SJSA1 (cell line): ENCODE data around the gene FAM181A. TPM values are rescaled to one million over a fixed set of nuclear protein-coding genes. Genes with fewer than 3 reads are reported as not detected.
A peak's percentile ranks its signal among the peaks of the same experiment; 100 is the strongest.

ENCODE experiments used
- DNase-seq, 2 experiments: peaks; one replicate each; pipeline ENCODE4 v3.0.0-alpha.2; 2015 to 2020; ENCODE audit warnings: low spot score in 2 of 2, low read depth in 1 of 2
- H3K27ac ChIP-seq: fragments of 250-450 bp; sonication (Bioruptor Pico); 2 replicates; pipeline ENCODE4 v1.5.1; 2020; ENCODE audit warnings: mild to moderate bottlenecking, moderate library complexity
- H3K27me3 ChIP-seq: fragments of 250-450 bp; sonication (Bioruptor Pico); replicated peaks from 2 replicates; pipeline ENCODE4 v1.5.1; 2020; ENCODE audit warnings: mild to moderate bottlenecking, moderate library complexity
- H3K36me3 ChIP-seq: fragments of 250-450 bp; sonication (Bioruptor Pico); 2 replicates; pipeline ENCODE4 v1.5.1; 2020; ENCODE audit warnings: mild to moderate bottlenecking
- H3K4me1 ChIP-seq: fragments of 250-450 bp; sonication (Bioruptor Pico); replicated peaks from 2 replicates; pipeline ENCODE4 v1.6.1; 2021; ENCODE audit warnings: mild to moderate bottlenecking
- H3K4me3 ChIP-seq: fragments of 250-450 bp; sonication (Bioruptor Pico); 2 replicates; pipeline ENCODE4 v1.5.1; 2020; ENCODE audit warnings: mild to moderate bottlenecking
- H3K9me3 ChIP-seq: fragments of 250-450 bp; sonication (Bioruptor Pico); replicated peaks from 2 replicates; pipeline ENCODE4 v1.5.1; 2020; ENCODE audit warnings: mild to moderate bottlenecking
- total RNA-seq: library from RNA; depleted of rRNA; stranded (reverse); fragments of >200 nt; shearing (Covaris generic); gene quantifications from 2 replicates; pipeline ENCODE4 v1.2.3, GENCODE V29; 2014

FAM181A gene
- total RNA-seq, 1 experiment from 2014 or later = not detected

DNA sequence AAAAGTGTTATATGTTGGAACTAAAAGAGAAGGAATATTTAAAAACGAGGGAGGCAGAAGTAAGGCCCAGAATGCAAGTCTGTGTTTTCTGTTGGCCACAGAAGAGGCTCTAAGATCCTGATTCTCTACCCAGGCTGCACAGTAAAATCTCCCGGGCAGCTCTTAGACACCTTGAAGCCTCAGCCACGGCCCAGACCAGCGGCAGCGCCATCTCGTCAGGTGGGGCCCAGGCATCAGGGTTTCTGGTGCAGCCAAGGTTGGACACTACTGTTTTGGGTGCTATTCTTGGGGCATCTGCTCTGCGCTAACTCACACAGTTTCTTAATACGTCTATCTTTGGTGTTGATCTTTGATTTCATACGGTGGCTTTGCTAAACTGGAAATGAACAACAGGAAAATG is 16.8 kb downstream of the FAM181A start:
- peaks cover 29% of the 10 kb centered on the region for H3K4me1 ChIP-seq
- no peak overlapping the region for H3K4me3 ChIP-seq
- no peak overlapping the region for H3K27ac ChIP-seq
- no peaks in the 10 kb centered on the region for H3K27me3 ChIP-seq
- peaks cover 15% of the 10 kb centered on the region; the same call in 1 of the 2 replicates for H3K36me3 ChIP-seq
- DNase-seq = no peak
- H3K9me3 ChIP-seq = no peaks in the 10 kb centered on the region

- no peak overlapping the region for H3K27ac ChIP-seq
- H3K4me1 ChIP-seq = peaks cover 26% of the 10 kb centered on the region
- no peaks in the 10 kb centered on the region for H3K9me3 ChIP-seq
- H3K36me3 ChIP-seq = peaks cover 11% of the 10 kb centered on the region; the same call in 1 of the 2 replicates
- H3K4me3 ChIP-seq = no peak overlapping the region
- no peaks in the 10 kb centered on the region for H3K27me3 ChIP-seq
- DNase-seq = no peak
Observed at GRCh38 chr14:93944348-93945069, 17.4 kb downstream of the FAM181A start.

- Histone ChIP-seq H3K27ac (no peak overlapping the region), H3K36me3 (peaks cover 11% of the 10 kb centered on the region; the same call in 1 of the 2 replicates), H3K4me3 (no peak overlapping the region)
Observed at GRCh38 chr14:93945070-93945399, 17.9 kb downstream of the FAM181A start.

GRCh38 chr14:93946104-93946503 is 19.0 kb downstream of the FAM181A start:
- H3K36me3 ChIP-seq = peaks cover 11% of the 10 kb centered on the region; the same call in 1 of the 2 replicates
- DNase-seq = peak in 1 of 2 experiments; percentile 16
- no peaks in the 10 kb centered on the region for H3K27me3 ChIP-seq
- no peak overlapping the region for H3K4me3 ChIP-seq
- H3K9me3 ChIP-seq = no peaks in the 10 kb centered on the region
- H3K27ac ChIP-seq = no peak overlapping the region
- peaks cover 21% of the 10 kb centered on the region for H3K4me1 ChIP-seq

More at GRCh38 chr14:93945070-93945399, 17.9 kb downstream of the FAM181A start:
- peaks cover 21% of the 10 kb centered on the region for H3K4me1 ChIP-seq
- H3K27me3 ChIP-seq = no peaks in the 10 kb centered on the region
- no peaks in the 10 kb centered on the region for H3K9me3 ChIP-seq
- no peak for DNase-seq

- no peak overlapping the region for H3K27ac ChIP-seq
- no peak for DNase-seq
- peaks cover 17% of the 10 kb centered on the region for H3K4me1 ChIP-seq
- peaks cover 11% of the 10 kb centered on the region; the same call in 1 of the 2 replicates for H3K36me3 ChIP-seq
- no peaks in the 10 kb centered on the region for H3K9me3 ChIP-seq
- H3K27me3 ChIP-seq = no peaks in the 10 kb centered on the region
- no peak overlapping the region for H3K4me3 ChIP-seq
Observed at GRCh38 chr14:93946541-93947090, 19.5 kb downstream of the FAM181A start.

- Histone ChIP-seq H3K4me3 (no peak overlapping the region), H3K27me3 (no peaks in the 10 kb centered on the region), H3K36me3 (peaks cover 11% of the 10 kb centered on the region; the same call in 1 of the 2 replicates), H3K27ac (no peak overlapping the region), H3K9me3 (no peaks in the 10 kb centered on the region), H3K4me1 (peaks cover 11% of the 10 kb centered on the region)
- no peak for DNase-seq
Observed at GRCh38 chr14:93947282-93947681, 20.1 kb downstream of the FAM181A start.

DNA sequence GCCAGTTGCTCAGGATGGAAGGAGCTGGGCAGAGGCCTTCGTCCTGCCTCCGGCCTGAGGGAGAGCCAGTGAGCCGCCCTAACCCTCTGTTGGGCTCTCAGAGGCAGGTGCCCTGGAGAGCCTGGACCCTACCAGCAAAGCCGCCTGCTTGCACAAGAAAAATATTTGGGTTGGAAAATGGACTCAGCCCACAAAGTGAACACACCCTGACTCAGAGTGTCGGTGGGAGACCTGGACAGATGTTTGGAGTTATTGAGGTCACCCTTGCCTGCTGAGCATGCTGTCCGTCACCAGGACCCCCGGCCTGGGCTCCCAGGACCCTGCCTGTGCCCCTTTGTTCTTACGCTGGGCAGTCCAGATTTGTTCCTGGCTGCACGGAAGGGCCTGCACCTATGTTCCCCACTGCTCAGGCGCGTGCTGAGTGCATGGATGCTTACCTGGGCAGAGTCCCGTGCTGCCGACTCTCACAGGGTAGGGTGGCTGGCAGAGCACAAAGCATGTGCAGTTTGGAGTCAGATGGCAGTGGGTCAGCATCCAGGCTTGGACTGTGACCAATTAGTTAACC is 22.4 kb downstream of the FAM181A start:
- Histone ChIP-seq H3K27me3 (no peaks in the 10 kb centered on the region), H3K36me3 (peaks cover 8% of the 10 kb centered on the region; the same call in 1 of the 2 replicates), H3K4me3 (no peak overlapping the region), H3K9me3 (no peaks in the 10 kb centered on the region), H3K27ac (no peak overlapping the region), H3K4me1 (peaks cover 11% of the 10 kb centered on the region)
- no peak for DNase-seq

GRCh38 chr14:93950948-93951634 is 23.9 kb downstream of the FAM181A start:
- DNase-seq = no peak
- Histone ChIP-seq H3K9me3 (no peaks in the 10 kb centered on the region), H3K4me1 (peaks cover 6% of the 10 kb centered on the region)

GRCh38 chr14:93951635-93952540 is 24.7 kb downstream of the FAM181A start:
- H3K9me3 ChIP-seq = no peaks in the 10 kb centered on the region
- H3K4me1 ChIP-seq = no peaks in the 10 kb centered on the region
- H3K27me3 ChIP-seq = no peaks in the 10 kb centered on the region
- H3K36me3 ChIP-seq = peaks cover 5% of the 10 kb centered on the region; the same call in 1 of the 2 replicates
- no peak overlapping the region for H3K27ac ChIP-seq
- no peak overlapping the region for H3K4me3 ChIP-seq
- no peak for DNase-seq

More at GRCh38 chr14:93950948-93951634, 23.9 kb downstream of the FAM181A start:
- Histone ChIP-seq H3K27me3 (no peaks in the 10 kb centered on the region), H3K4me3 (no peak overlapping the region), H3K27ac (no peak overlapping the region), H3K36me3 (peaks cover 5% of the 10 kb centered on the region; the same call in 1 of the 2 replicates)

- no peak overlapping the region for H3K4me3 ChIP-seq
- H3K27ac ChIP-seq = no peak overlapping the region
- peaks cover 2% of the 10 kb centered on the region for H3K4me1 ChIP-seq
- no peaks in the 10 kb centered on the region for H3K27me3 ChIP-seq
- no peak for DNase-seq
- no peaks in the 10 kb centered on the region; the same call in 1 of the 2 replicates for H3K36me3 ChIP-seq
- H3K9me3 ChIP-seq = no peaks in the 10 kb centered on the region
Observed at GRCh38 chr14:93952829-93953228, 25.7 kb downstream of the FAM181A start.

GRCh38 chr14:93953263-93953662 is 26.1 kb downstream of the FAM181A start:
- Histone ChIP-seq H3K27me3 (no peaks in the 10 kb centered on the region), H3K4me3 (no peak overlapping the region), H3K9me3 (no peaks in the 10 kb centered on the region), H3K27ac (no peak overlapping the region), H3K4me1 (peaks cover 7% of the 10 kb centered on the region), H3K36me3 (no peaks in the 10 kb centered on the region; the same call in 1 of the 2 replicates)
- no peak for DNase-seq

DNA sequence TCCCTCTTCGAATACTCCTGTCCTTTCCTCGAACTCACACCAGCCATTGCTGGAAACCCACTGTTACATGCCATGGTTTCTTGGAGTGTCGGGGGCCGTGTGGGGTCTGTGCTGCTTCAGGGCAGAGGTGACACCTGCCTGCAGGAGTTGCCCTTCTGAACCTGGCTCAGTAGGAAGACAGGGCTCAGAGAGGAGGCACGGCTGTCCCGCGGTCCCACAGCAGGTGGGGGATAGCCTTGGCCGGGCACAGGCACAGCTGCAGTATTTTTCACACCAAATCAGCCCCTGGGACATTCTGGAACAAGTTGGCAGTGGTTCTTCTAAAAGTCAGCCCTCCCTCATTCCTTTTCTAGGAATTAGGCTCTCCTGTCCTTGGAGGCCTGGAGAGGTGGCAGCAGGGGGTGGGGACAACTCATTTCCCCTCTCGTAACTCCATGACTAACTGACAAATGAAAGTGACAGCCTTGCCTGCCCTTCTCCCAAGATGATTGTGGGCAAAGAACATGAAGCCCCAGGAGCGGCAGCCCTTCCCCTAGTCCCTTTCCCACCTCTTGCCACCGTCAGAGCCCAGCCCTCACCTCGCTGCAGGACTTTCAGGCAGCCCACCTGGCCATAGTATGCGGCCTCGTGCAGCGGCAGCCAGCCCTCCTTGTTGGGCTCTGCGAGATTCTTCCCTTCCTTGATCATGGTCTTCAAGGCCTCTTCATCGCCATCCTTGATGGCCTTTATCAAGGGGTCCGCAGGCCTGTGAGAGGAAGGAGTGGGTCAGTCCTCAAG is 26.8 kb downstream of the FAM181A start:
- H3K27me3 ChIP-seq = no peaks in the 10 kb centered on the region
- no peak for DNase-seq
- no peaks in the 10 kb centered on the region for H3K9me3 ChIP-seq
- peaks cover 13% of the 10 kb centered on the region for H3K4me1 ChIP-seq
- H3K4me3 ChIP-seq = no peak overlapping the region
- no peaks in the 10 kb centered on the region; the same call in 1 of the 2 replicates for H3K36me3 ChIP-seq
- no peak overlapping the region for H3K27ac ChIP-seq
